Vagina (tissue), 2 donors: ENCODE data around the gene KRTAP5-7. TPM values are rescaled to one million over a fixed set of nuclear protein-coding genes. Genes with fewer than 3 reads are reported as not detected.

Source experiments
- DNase-seq, 2 donors: peaks; one replicate each; pipeline ENCODE4 v3.0.0-alpha.2; 2017; ENCODE audit errors: extremely low spot score in 2 of 2
- H3K27ac ChIP-seq: fragments of 200-600 bp; sonication (generic); one replicate; pipeline ENCODE4 v1.5.1; 2019
- H3K27me3 ChIP-seq: fragments of 200-600 bp; sonication (generic); one replicate; pipeline ENCODE4 v1.5.1; 2019
- H3K36me3 ChIP-seq, 2 donors: fragments of 200-600 bp; sonication (generic); one replicate each; pipeline ENCODE4 v1.5.1; 2017 to 2019
- H3K4me1 ChIP-seq: fragments of 200-600 bp; sonication (generic); one replicate; pipeline ENCODE4 v1.5.1; 2019
- H3K4me3 ChIP-seq, 2 donors: fragments of 200-600 bp; sonication (generic); 1 replicate in 1 of 2; 2 replicates in 1 of 2; pipeline ENCODE4 v1.5.1; 2016 to 2019
- H3K9me3 ChIP-seq: fragments of 200-600 bp; sonication (generic); one replicate; pipeline ENCODE4 v1.5.1; 2019
- CTCF ChIP-seq, 3 experiments: fragments of 450-650 bp in 2 of 3; fragments of 200-600 bp in 1 of 3; sonication (generic) in 1 of 3; IDR thresholded peaks; one replicate each; pipeline ENCODE4 v1.5.1; 2017 to 2019; ENCODE audit warnings: antibody characterized with exemption in 3 of 3, mild to moderate bottlenecking in 2 of 3, moderate library complexity in 2 of 3
- POLR2A ChIP-seq, 2 donors: fragments of 450-650 bp; IDR thresholded peaks; one replicate each; pipeline ENCODE4 v1.6.1; 2017; ENCODE audit warnings: antibody characterized with exemption in 2 of 2, mild to moderate bottlenecking in 2 of 2, moderate library complexity in 2 of 2
- POLR2AphosphoS5 ChIP-seq, 2 donors: sonication (generic); formaldehyde crosslinking; IDR thresholded peaks; one replicate each; pipeline ENCODE4 v1.9.0; 2017; ENCODE audit warnings: antibody characterized with exemption in 2 of 2, mild to moderate bottlenecking in 2 of 2, low read depth in 1 of 2; ENCODE audit not compliant: insufficient read depth in 1 of 2
- intact Hi-C: fragments of 100-400 bp; cut with DNase I; formaldehyde crosslinking; loops from one replicate; pipeline ENCODE4 v1.15.1; 2023
- total RNA-seq: library from RNA; depleted of rRNA; stranded (reverse); fragments of >200 nt; gene quantifications from one replicate; pipeline ENCODE4 v1.2.3, GENCODE V29; 2016

The KRTAP5-7 gene
- total RNA-seq, 1 donor from 2014 or later = not detected

GRCh38 chr11:71501071-71501985 is 25.7 kb upstream of the KRTAP5-7 start:
- TF ChIP-seq POLR2AphosphoS5 (IDR thresholded peaks at IDR 0.05; ENCODE audit: insufficient read depth in 1 of 2, low read depth in 1 of 2) (no peak), CTCF (IDR thresholded peaks at IDR 0.05) (no peak), POLR2A (IDR thresholded peaks at IDR 0.05) (no peak)
- intact Hi-C loops = no loop called here
- H3K36me3 ChIP-seq = peaks cover 0 to 48% of the 10 kb centered on the region in 2 donors
- H3K4me1 ChIP-seq = no peaks in the 10 kb centered on the region
- no peaks in the 10 kb centered on the region for H3K27me3 ChIP-seq
- no peak for DNase-seq
- no peak overlapping the region for H3K4me3 ChIP-seq
- no peaks in the 10 kb centered on the region for H3K9me3 ChIP-seq
- no peak overlapping the region for H3K27ac ChIP-seq

DNA sequence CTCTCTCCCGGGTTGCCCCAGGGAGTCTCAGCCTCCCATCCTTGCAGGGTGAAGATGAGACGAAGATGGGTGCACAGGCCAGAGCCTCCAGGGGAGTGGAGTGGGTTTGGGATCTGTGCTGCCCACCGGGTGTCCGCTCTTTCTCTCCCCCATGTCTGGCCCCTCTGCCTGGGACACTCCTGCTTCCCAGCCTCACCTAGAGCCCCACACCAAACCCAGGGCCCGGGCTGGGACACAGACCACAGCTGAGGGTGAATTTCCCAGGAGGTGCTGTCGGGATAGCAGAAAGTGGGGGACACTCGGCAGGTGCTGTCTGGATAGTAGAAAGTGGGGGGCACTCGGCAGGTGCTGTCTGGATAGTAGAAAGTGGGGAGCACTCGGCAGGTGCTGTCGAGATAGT is 25.0 kb upstream of the KRTAP5-7 start:
- H3K27ac ChIP-seq = no peak overlapping the region
- H3K4me1 ChIP-seq = no peaks in the 10 kb centered on the region
- no peak for DNase-seq
- peaks cover 0 to 43% of the 10 kb centered on the region in 2 donors for H3K36me3 ChIP-seq
- H3K27me3 ChIP-seq = no peaks in the 10 kb centered on the region
- TF ChIP-seq CTCF (IDR thresholded peaks at IDR 0.05) = no peak
- no peak for TF ChIP-seq POLR2AphosphoS5 (IDR thresholded peaks at IDR 0.05; ENCODE audit: insufficient read depth in 1 of 2, low read depth in 1 of 2)
- TF ChIP-seq POLR2A (IDR thresholded peaks at IDR 0.05) = no peak
- no peaks in the 10 kb centered on the region for H3K9me3 ChIP-seq
- intact Hi-C loops = no loop called here
- H3K4me3 ChIP-seq = no peak overlapping the region

DNA sequence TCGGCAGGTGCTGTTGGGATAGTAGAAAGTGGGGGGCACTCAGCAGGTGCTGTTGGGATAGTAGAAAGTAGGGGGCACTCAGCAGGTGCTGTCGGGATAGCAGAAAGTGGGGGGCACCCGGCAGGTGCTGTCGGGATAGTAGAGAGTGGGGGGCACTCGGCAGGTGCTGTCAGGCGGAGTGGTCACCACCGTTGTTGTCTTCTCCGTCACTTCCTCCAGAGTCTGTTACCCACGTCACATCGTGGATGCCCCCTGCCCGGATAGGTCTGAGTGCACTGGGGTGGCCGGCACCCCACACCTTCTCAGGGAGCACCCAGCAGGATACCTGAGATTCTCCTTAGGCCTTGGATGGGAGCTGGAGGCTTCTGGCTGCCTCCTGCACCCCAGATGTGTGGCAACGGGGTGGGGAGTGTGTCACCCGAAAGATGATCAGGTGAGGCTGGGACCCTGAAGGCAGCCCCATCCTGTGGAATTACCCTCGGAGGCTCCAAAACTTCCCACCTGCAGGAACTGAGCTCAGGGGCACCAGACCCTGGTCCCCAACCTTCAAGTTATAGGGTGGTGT is 24.1 kb upstream of the KRTAP5-7 start:
- H3K36me3 ChIP-seq = peaks cover 0 to 34% of the 10 kb centered on the region in 2 donors
- no peaks in the 10 kb centered on the region for H3K4me1 ChIP-seq
- no peaks in the 10 kb centered on the region for H3K27me3 ChIP-seq
- no peaks in the 10 kb centered on the region for H3K9me3 ChIP-seq
- H3K4me3 ChIP-seq = no peak overlapping the region
- no peak for DNase-seq
- intact Hi-C loops = no loop called here
- H3K27ac ChIP-seq = no peak overlapping the region
- TF ChIP-seq POLR2AphosphoS5 (IDR thresholded peaks at IDR 0.05; ENCODE audit: insufficient read depth in 1 of 2, low read depth in 1 of 2) (no peak), CTCF (IDR thresholded peaks at IDR 0.05) (no peak), POLR2A (IDR thresholded peaks at IDR 0.05) (no peak)

DNA sequence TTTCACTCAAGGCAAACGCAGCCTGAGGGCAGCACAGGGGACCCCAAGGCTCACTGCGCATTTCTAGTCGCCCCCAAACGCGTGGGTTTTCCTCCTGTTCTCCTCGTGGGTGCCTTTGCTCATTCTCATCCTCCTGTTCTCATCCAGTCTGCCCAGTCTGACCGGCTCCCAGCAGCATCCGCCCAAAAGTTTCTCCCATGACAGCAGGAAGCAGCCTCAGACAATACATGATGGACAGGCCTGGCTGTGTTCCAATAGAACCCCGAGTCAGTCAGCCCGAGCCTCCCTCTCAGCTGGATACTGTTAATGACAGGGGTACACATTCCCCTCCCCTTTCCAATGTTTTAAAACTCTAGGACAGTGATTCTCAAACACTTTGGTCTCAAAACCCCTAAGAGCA is 22.5 kb upstream of the KRTAP5-7 start:
- no peak overlapping the region for H3K27ac ChIP-seq
- TF ChIP-seq POLR2A (IDR thresholded peaks at IDR 0.05) = no peak
- no peak for TF ChIP-seq POLR2AphosphoS5 (IDR thresholded peaks at IDR 0.05; ENCODE audit: insufficient read depth in 1 of 2, low read depth in 1 of 2)
- no peak for TF ChIP-seq CTCF (IDR thresholded peaks at IDR 0.05)
- peaks cover 4% of the 10 kb centered on the region for H3K9me3 ChIP-seq
- H3K36me3 ChIP-seq = peaks cover 0 to 18% of the 10 kb centered on the region in 2 donors
- no peaks in the 10 kb centered on the region for H3K4me1 ChIP-seq
- H3K4me3 ChIP-seq = no peak overlapping the region
- no peak for DNase-seq
- no peaks in the 10 kb centered on the region for H3K27me3 ChIP-seq
- intact Hi-C loops = no loop called here

DNA sequence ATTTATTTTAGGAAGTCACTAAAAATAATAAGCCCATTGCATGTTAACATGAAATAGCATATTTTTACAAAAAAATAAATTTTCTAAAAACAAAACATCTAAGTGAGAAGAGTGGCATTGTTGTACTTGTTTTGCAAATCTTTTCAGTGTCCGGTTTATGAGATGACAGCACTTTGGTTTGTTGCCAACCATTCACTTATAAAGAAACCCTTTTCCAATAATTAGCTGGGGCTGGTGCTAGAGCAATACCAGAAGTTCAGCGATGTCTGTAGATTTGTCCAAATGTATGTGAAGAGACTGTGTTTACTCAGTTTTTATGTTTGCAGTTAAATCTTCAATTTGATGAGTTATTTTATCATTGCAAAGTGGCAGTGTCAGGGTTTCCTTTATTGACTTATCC is 22.1 kb upstream of the KRTAP5-7 start:
- Histone ChIP-seq H3K36me3 (peaks cover 0 to 14% of the 10 kb centered on the region in 2 donors), H3K4me1 (no peaks in the 10 kb centered on the region), H3K4me3 (no peak overlapping the region), H3K27ac (no peak overlapping the region), H3K27me3 (no peaks in the 10 kb centered on the region), H3K9me3 (peaks cover 9% of the 10 kb centered on the region)
- intact Hi-C loops = no loop called here
- DNase-seq = no peak
- TF ChIP-seq POLR2A (IDR thresholded peaks at IDR 0.05) (no peak), CTCF (IDR thresholded peaks at IDR 0.05) (no peak), POLR2AphosphoS5 (IDR thresholded peaks at IDR 0.05; ENCODE audit: insufficient read depth in 1 of 2, low read depth in 1 of 2) (no peak)
